SJSA1 (cell line): ENCODE results near the gene UNC13A. TPM values are rescaled to one million over a fixed set of nuclear protein-coding genes. Genes with fewer than 3 reads are reported as not detected.

Experiments used
- total RNA-seq: library from RNA; depleted of rRNA; stranded (reverse); fragments of >200 nt; shearing (Covaris generic); gene quantifications from 2 replicates; pipeline ENCODE4 v1.2.3, GENCODE V29; 2014; rRNA removed

Gene UNC13A
- total RNA-seq, 1 experiment from 2014 or later = not detected

Other genes starting within 250 kb of the UNC13A start
- not detected in 2 replicates for gene TMEM221, start 239.7 kb downstream of the UNC13A start, total RNA-seq
- not detected in 2 replicates for gene NXNL1, start 227.4 kb downstream of the UNC13A start, total RNA-seq
- 4.0 and 4.8 TPM in 2 replicates for gene SLC27A1, start 217.8 kb downstream of the UNC13A start, total RNA-seq
- 51.5 and 58.5 TPM in 2 replicates for gene PGLS, start 176.7 kb downstream of the UNC13A start, total RNA-seq
- gene COLGALT1, start 132.7 kb downstream of the UNC13A start, total RNA-seq = 73.9 and 114 TPM in 2 replicates
- 8.1 and 9.0 TPM in 2 replicates for gene MAP1S, start 31.1 kb upstream of the UNC13A start, total RNA-seq
- 0.63 TPM in 1 of 2 replicates, not detected in the other for gene FCHO1, start 63.1 kb upstream of the UNC13A start, total RNA-seq
- not detected in 2 replicates for gene B3GNT3, start 106.8 kb upstream of the UNC13A start, total RNA-seq
- not detected in 2 replicates for gene INSL3, start 133.2 kb upstream of the UNC13A start, total RNA-seq
- 5.4 and 6.9 TPM in 2 replicates for gene JAK3, start 159.6 kb upstream of the UNC13A start, total RNA-seq
- gene RPL18A, start 171.6 kb upstream of the UNC13A start, total RNA-seq = 821 and 921 TPM in 2 replicates
- gene SLC5A5, start 183.6 kb upstream of the UNC13A start, total RNA-seq = not detected in 2 replicates
- gene CCDC124, start 244.7 kb upstream of the UNC13A start, total RNA-seq = 41.1 and 55.2 TPM in 2 replicates